HG03139 (cell line): ENCODE data around the gene NXN.
"Not testable (repeated sequence)": the region's sequence is repeated elsewhere in the genome, so short reads cannot be mapped to it uniquely, and the experiment has no call there.

Source experiments
- ATAC-seq: cut with Tn5 transposase; IDR thresholded peaks from one replicate; pipeline ENCODE4 v1.9.1; 2021; ENCODE audit not compliant: unreplicated experiment

NXN gene

GRCh38 chr17:924306-924705, 55.3 kb downstream of the NXN start:
- ATAC-seq = not testable (repeated sequence)

- no peak for ATAC-seq
Observed at GRCh38 chr17:923633-924032, 55.9 kb downstream of the NXN start.

- no peak for ATAC-seq
Observed at GRCh38 chr17:921161-921560, 58.4 kb downstream of the NXN start.

GRCh38 chr17:920190-920589, 59.4 kb downstream of the NXN start:
- no peak for ATAC-seq

- ATAC-seq = no peak
Observed at GRCh38 chr17:917941-918740, 61.4 kb downstream of the NXN start.

GRCh38 chr17:917391-917811, 62.2 kb downstream of the NXN start:
- no peak for ATAC-seq

- ATAC-seq = no peak
Observed at GRCh38 chr17:916315-916714, 63.3 kb downstream of the NXN start.

GRCh38 chr17:915538-916201, 63.9 kb downstream of the NXN start:
- ATAC-seq = no peak

GRCh38 chr17:914561-914960, 65.0 kb downstream of the NXN start:
- no peak for ATAC-seq

GRCh38 chr17:913207-913606, 66.4 kb downstream of the NXN start:
- ATAC-seq = no peak

- no peak for ATAC-seq
Observed at GRCh38 chr17:909642-910323, 69.8 kb downstream of the NXN start.

- no peak for ATAC-seq
Observed at GRCh38 chr17:907725-908124, 71.9 kb downstream of the NXN start.

- ATAC-seq = not testable (repeated sequence)
Observed at GRCh38 chr17:905708-906107, 73.9 kb downstream of the NXN start.

- no peak for ATAC-seq
Observed at GRCh38 chr17:903691-904481, 75.7 kb downstream of the NXN start.

- no peak for ATAC-seq
Observed at GRCh38 chr17:902463-902862, 77.1 kb downstream of the NXN start.

GRCh38 chr17:901964-902363, 77.6 kb downstream of the NXN start:
- no peak for ATAC-seq

- no peak for ATAC-seq
Observed at GRCh38 chr17:901191-901950, 78.2 kb downstream of the NXN start.

GRCh38 chr17:900336-900934, 79.1 kb downstream of the NXN start:
- ATAC-seq = no peak

GRCh38 chr17:897970-898619, 81.5 kb downstream of the NXN start:
- ATAC-seq = no peak
